Mesenchymal stem cell (in vitro differentiated cells and primary cell): ENCODE data around the gene ADAMTSL1.

Source experiments
- DNase-seq: peaks from one replicate; pipeline ENCODE4 v3.0.0-alpha.2; 2013
- H2AFZ ChIP-seq: one replicate; pipeline ENCODE4 v1.6.1; 2013; ENCODE audit warnings: low read depth, mild to moderate bottlenecking, control low read depth, inconsistent platforms, low read length, moderate library complexity
- H2AK5ac ChIP-seq: 2 replicates; pipeline ENCODE4 v1.6.1; 2013; ENCODE audit warnings: low read length, moderate library complexity, mild to moderate bottlenecking, inconsistent platforms; ENCODE audit not compliant: severe bottlenecking
- H2BK120ac ChIP-seq: one replicate; pipeline ENCODE4 v1.6.1; 2013; ENCODE audit warnings: low read depth, mild to moderate bottlenecking, inconsistent platforms, low read length, moderate library complexity
- H2BK12ac ChIP-seq, 2 experiments: one replicate each; pipeline ENCODE4 v1.6.1; 2013; ENCODE audit warnings: inconsistent platforms in 2 of 2, low read length in 2 of 2, mild to moderate bottlenecking in 2 of 2, moderate library complexity in 2 of 2, control low read depth in 1 of 2
- H2BK15ac ChIP-seq: one replicate; pipeline ENCODE4 v1.6.1; 2013; ENCODE audit warnings: mild to moderate bottlenecking, low read depth, inconsistent platforms; ENCODE audit not compliant: poor library complexity, severe bottlenecking
- H2BK5ac ChIP-seq: 2 replicates; pipeline ENCODE4 v1.6.1; 2013; ENCODE audit warnings: low read depth, mild to moderate bottlenecking, low read length, control low read depth, inconsistent platforms; ENCODE audit not compliant: poor library complexity, severe bottlenecking
- H3K14ac ChIP-seq, 2 experiments: one replicate each; pipeline ENCODE4 v1.6.1; 2013; ENCODE audit warnings: inconsistent platforms in 2 of 2, low read length in 2 of 2, control low read depth in 1 of 2, mild to moderate bottlenecking in 1 of 2, moderate library complexity in 1 of 2
- H3K18ac ChIP-seq, 2 experiments: one replicate each; pipeline ENCODE4 v1.6.1; 2013; ENCODE audit warnings: inconsistent platforms in 2 of 2, low read length in 2 of 2, control low read depth in 1 of 2, low read depth in 1 of 2, mild to moderate bottlenecking in 1 of 2
- H3K23ac ChIP-seq, 2 experiments: one replicate each; pipeline ENCODE4 v1.6.1; 2013; ENCODE audit warnings: inconsistent platforms in 2 of 2, low read length in 2 of 2, mild to moderate bottlenecking in 2 of 2, moderate library complexity in 2 of 2, control low read depth in 1 of 2
- H3K27ac ChIP-seq: 2 replicates; pipeline ENCODE4 v1.5.1; 2013; ENCODE audit warnings: mild to moderate bottlenecking, moderate library complexity, low read length, control low read depth, inconsistent platforms; ENCODE audit not compliant: poor library complexity, severe bottlenecking
- H3K27me3 ChIP-seq, 2 experiments: 2 replicates each; pipeline versions ENCODE4 v1.6.1 to v1.7.0; 2013; ENCODE audit warnings: low read length in 2 of 2, mild to moderate bottlenecking in 2 of 2, moderate library complexity in 2 of 2, control low read depth in 1 of 2, inconsistent platforms in 1 of 2; ENCODE audit not compliant: control insufficient read depth in 1 of 2, insufficient read depth in 1 of 2
- H3K36me3 ChIP-seq, 2 experiments: 2 replicates each; pipeline versions ENCODE4 v1.6.1 to v1.7.0; 2013; ENCODE audit warnings: low read length in 2 of 2, control low read depth in 1 of 2, inconsistent platforms in 1 of 2, low read depth in 1 of 2, mild to moderate bottlenecking in 1 of 2; ENCODE audit not compliant: insufficient read depth in 2 of 2, control insufficient read depth in 1 of 2
- H3K4ac ChIP-seq, 2 experiments: one replicate each; pipeline ENCODE4 v1.6.1; 2013; ENCODE audit warnings: inconsistent platforms in 2 of 2, low read length in 2 of 2, mild to moderate bottlenecking in 2 of 2, moderate library complexity in 2 of 2, control low read depth in 1 of 2, low read depth in 1 of 2
- H3K4me1 ChIP-seq: 2 replicates; pipeline ENCODE4 v1.6.1; 2013; ENCODE audit warnings: low read depth, low read length, control low read depth; ENCODE audit not compliant: control insufficient read depth, insufficient read depth
- H3K4me2 ChIP-seq: 2 replicates; pipeline ENCODE4 v1.6.1; 2013; ENCODE audit warnings: low read length, mild to moderate bottlenecking, inconsistent platforms; ENCODE audit not compliant: poor library complexity, severe bottlenecking
- H3K4me3 ChIP-seq, 2 experiments: 2 replicates each; pipeline versions ENCODE4 v1.5.1 to v1.7.0; 2013; ENCODE audit warnings: low read length in 2 of 2, mild to moderate bottlenecking in 2 of 2, control low read depth in 1 of 2, low read depth in 1 of 2; ENCODE audit not compliant: insufficient read depth in 1 of 2
- H3K79me1 ChIP-seq: replicated peaks from 2 replicates; pipeline ENCODE4 v1.6.1; 2013; ENCODE audit warnings: mild to moderate bottlenecking, control low read depth, low read length, inconsistent platforms; ENCODE audit not compliant: poor library complexity, severe bottlenecking
- H3K9ac ChIP-seq: 2 replicates; pipeline ENCODE4 v1.7.0; 2013; ENCODE audit warnings: mild to moderate bottlenecking, low read length, moderate library complexity
- H3K9me3 ChIP-seq: 2 replicates; pipeline ENCODE4 v1.7.0; 2013; ENCODE audit warnings: mild to moderate bottlenecking, low read length; ENCODE audit not compliant: control insufficient read depth
- H4K8ac ChIP-seq: one replicate; pipeline ENCODE4 v1.6.1; 2013; ENCODE audit warnings: inconsistent platforms, mild to moderate bottlenecking, low read length, moderate library complexity
- H4K91ac ChIP-seq: one replicate; pipeline ENCODE4 v1.6.1; 2013; ENCODE audit warnings: mild to moderate bottlenecking, low read length, inconsistent platforms
- WGBS: methylation state at CpG from one replicate; pipeline ENCODE4 v1.1.7; 2013; ENCODE audit warnings: mixed read lengths; 5-methylcytosine and 5-hydroxymethylcytosine counted together

Gene ADAMTSL1

GRCh38 chr9:18703901-18704379 lies 230.0 kb downstream of the ADAMTSL1 start:
- Histone ChIP-seq H2AK5ac (no peak overlapping the region), H2BK12ac (no peak overlapping the region), H3K23ac (no peak overlapping the region), H2BK5ac (no peak overlapping the region), H3K27ac (no peak overlapping the region), H2BK120ac (no peak overlapping the region), H4K8ac (no peak overlapping the region), H3K4me2 (no peak overlapping the region), H3K18ac (no peak overlapping the region), H3K9ac (no peak overlapping the region), H3K14ac (no peak overlapping the region), H3K4ac (no peak overlapping the region), H3K27me3 (no peaks in the 10 kb centered on the region), H3K4me1 (no peaks in the 10 kb centered on the region), H3K4me3 (no peak overlapping the region), H3K79me1 (no peaks in the 10 kb centered on the region), H3K9me3 (no peaks in the 10 kb centered on the region), H2BK15ac (no peak overlapping the region), H3K36me3 (peaks cover 8 to 76% of the 10 kb centered on the region in 2 experiments), H2AFZ (no peak overlapping the region), H4K91ac (no peak overlapping the region)
- DNase-seq, result no peak
- 94% methylated on average over 3 of the region's 4 CpGs for WGBS

- Histone ChIP-seq H3K18ac (no peak overlapping the region), H3K4me1 (no peaks in the 10 kb centered on the region), H3K79me1 (no peaks in the 10 kb centered on the region), H4K91ac (no peak overlapping the region), H3K27me3 (no peaks in the 10 kb centered on the region), H3K4me3 (no peak overlapping the region), H3K23ac (no peak overlapping the region), H2BK12ac (no peak overlapping the region), H2BK5ac (no peak overlapping the region), H3K9me3 (no peaks in the 10 kb centered on the region), H2BK120ac (no peak overlapping the region), H2AFZ (no peak overlapping the region), H3K4ac (no peak overlapping the region), H3K4me2 (no peak overlapping the region), H4K8ac (no peak overlapping the region), H3K9ac (no peak overlapping the region), H3K14ac (no peak overlapping the region), H3K36me3 (peaks cover 8 to 67% of the 10 kb centered on the region in 2 experiments), H3K27ac (no peak overlapping the region), H2BK15ac (no peak overlapping the region), H2AK5ac (no peak overlapping the region)
- DNase-seq, result no peak
- 88% methylated on average over 3 of the region's 4 CpGs for WGBS
Observed at GRCh38 chr9:18705796-18706392, 231.9 kb downstream of the ADAMTSL1 start.

- no peak overlapping the region for H2AFZ ChIP-seq
- H3K18ac ChIP-seq, result no peak overlapping the region
- no peak overlapping the region for H4K91ac ChIP-seq
- H3K4me3 ChIP-seq, result no peak overlapping the region
- WGBS, result 86% methylated on average over 11 of the region's 11 CpGs
- H4K8ac ChIP-seq, result no peak overlapping the region
- no peaks in the 10 kb centered on the region for H3K4me1 ChIP-seq
- H3K23ac ChIP-seq, result no peak overlapping the region
- no peak overlapping the region for H2BK12ac ChIP-seq
- peaks cover 8 to 62% of the 10 kb centered on the region in 2 experiments for H3K36me3 ChIP-seq
- H2AK5ac ChIP-seq, result no peak overlapping the region
- no peak overlapping the region for H3K27ac ChIP-seq
- no peak overlapping the region for H2BK120ac ChIP-seq
- H3K4me2 ChIP-seq, result no peak overlapping the region
- no peaks in the 10 kb centered on the region for H3K79me1 ChIP-seq
- no peak overlapping the region for H2BK15ac ChIP-seq
- no peak overlapping the region for H3K14ac ChIP-seq
- H2BK5ac ChIP-seq, result no peak overlapping the region
- H3K9ac ChIP-seq, result peak overlapping the region; percentile 9
- no peaks in the 10 kb centered on the region for H3K9me3 ChIP-seq
- no peaks in the 10 kb centered on the region for H3K27me3 ChIP-seq
- no peak overlapping the region for H3K4ac ChIP-seq
- no peak for DNase-seq
Observed at GRCh38 chr9:18706648-18707047, 232.7 kb downstream of the ADAMTSL1 start.

GRCh38 chr9:18707061-18707461 lies 233.1 kb downstream of the ADAMTSL1 start:
- no peak overlapping the region for H3K4ac ChIP-seq
- DNase-seq, result no peak
- H3K27ac ChIP-seq, result no peak overlapping the region
- H2BK15ac ChIP-seq, result no peak overlapping the region
- peak overlapping the region in 1 of 2 experiments; percentile 19 for H3K4me3 ChIP-seq
- H3K27me3 ChIP-seq, result no peaks in the 10 kb centered on the region
- H2BK120ac ChIP-seq, result no peak overlapping the region
- H2BK12ac ChIP-seq, result no peak overlapping the region
- no peak overlapping the region for H2AK5ac ChIP-seq
- H3K23ac ChIP-seq, result no peak overlapping the region
- H2AFZ ChIP-seq, result no peak overlapping the region
- peaks cover 8 to 58% of the 10 kb centered on the region in 2 experiments for H3K36me3 ChIP-seq
- no peak overlapping the region for H2BK5ac ChIP-seq
- no peak overlapping the region for H3K14ac ChIP-seq
- no peak overlapping the region for H4K8ac ChIP-seq
- no peaks in the 10 kb centered on the region for H3K9me3 ChIP-seq
- no peak overlapping the region for H3K4me2 ChIP-seq
- H4K91ac ChIP-seq, result no peak overlapping the region
- H3K4me1 ChIP-seq, result no peaks in the 10 kb centered on the region
- 82% methylated on average over 5 of the region's 5 CpGs for WGBS
- H3K18ac ChIP-seq, result no peak overlapping the region
- peak overlapping the region; percentile 47 for H3K9ac ChIP-seq
- H3K79me1 ChIP-seq, result no peaks in the 10 kb centered on the region
